ENCODE results near the gene PRR20D. TPM values are rescaled to one million over a fixed set of nuclear protein-coding genes. Genes with fewer than 3 reads are reported as not detected.

Gene PRR20D
- total RNA-seq, 1 donor from 2014 or later, result not detected

- no peak overlapping the region for H3K27ac Mint-ChIP-seq
- no peaks in the 10 kb centered on the region for H3K9me3 Mint-ChIP-seq
- no peaks in the 10 kb centered on the region for H3K4me1 Mint-ChIP-seq
- no peaks in the 10 kb centered on the region for H3K36me3 Mint-ChIP-seq
- no peak overlapping the region for H3K4me3 Mint-ChIP-seq
- H3K27me3 Mint-ChIP-seq (ENCODE audit: low read depth), result no peaks in the 10 kb centered on the region
- DNase-seq (ENCODE audit: low spot score in 2 of 2, unreplicated experiment in 2 of 2), result no peak
- TF ChIP-seq CTCF (IDR thresholded peaks at IDR 0.05; ENCODE audit: unreplicated experiment), result no peak
Observed at GRCh38 chr13:57212989-57213388, 52.6 kb downstream of the PRR20D start.

Other genes with a start within 250 kb of the PRR20D start
- not detected in 3 replicates for gene PRR20A, start 19.7 kb upstream of the PRR20D start, total RNA-seq
- not detected in 3 replicates for gene PRR20B, start 13.1 kb upstream of the PRR20D start, total RNA-seq
- gene PRR20C, start 6.6 kb upstream of the PRR20D start, total RNA-seq, result not detected in 3 replicates
- gene PRR20E, start 6.6 kb downstream of the PRR20D start, total RNA-seq, result not detected in 3 replicates